ENCODE results near the gene UGGT1.

Gene UGGT1

DNA sequence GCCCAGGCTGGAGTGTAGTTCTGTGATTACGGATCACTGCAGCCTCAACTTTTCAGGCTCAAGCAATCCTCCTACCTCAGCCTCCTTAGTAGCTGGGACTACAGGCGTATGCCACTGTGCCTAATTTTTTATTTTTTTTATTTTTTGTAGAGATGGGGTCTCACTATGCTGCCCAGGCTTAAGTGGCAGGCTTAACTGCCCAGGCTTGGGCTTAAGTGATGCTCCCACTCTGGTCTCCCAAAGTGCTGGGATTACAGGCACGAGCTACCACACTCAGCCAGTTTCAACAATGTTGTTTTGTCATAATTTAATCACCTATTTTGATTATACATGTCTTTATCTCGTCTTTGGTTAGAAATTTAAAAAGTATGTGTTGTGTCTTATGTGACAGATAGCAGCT is 18.2 kb downstream of the UGGT1 start:
- TF ChIP-seq, protein P1, sequence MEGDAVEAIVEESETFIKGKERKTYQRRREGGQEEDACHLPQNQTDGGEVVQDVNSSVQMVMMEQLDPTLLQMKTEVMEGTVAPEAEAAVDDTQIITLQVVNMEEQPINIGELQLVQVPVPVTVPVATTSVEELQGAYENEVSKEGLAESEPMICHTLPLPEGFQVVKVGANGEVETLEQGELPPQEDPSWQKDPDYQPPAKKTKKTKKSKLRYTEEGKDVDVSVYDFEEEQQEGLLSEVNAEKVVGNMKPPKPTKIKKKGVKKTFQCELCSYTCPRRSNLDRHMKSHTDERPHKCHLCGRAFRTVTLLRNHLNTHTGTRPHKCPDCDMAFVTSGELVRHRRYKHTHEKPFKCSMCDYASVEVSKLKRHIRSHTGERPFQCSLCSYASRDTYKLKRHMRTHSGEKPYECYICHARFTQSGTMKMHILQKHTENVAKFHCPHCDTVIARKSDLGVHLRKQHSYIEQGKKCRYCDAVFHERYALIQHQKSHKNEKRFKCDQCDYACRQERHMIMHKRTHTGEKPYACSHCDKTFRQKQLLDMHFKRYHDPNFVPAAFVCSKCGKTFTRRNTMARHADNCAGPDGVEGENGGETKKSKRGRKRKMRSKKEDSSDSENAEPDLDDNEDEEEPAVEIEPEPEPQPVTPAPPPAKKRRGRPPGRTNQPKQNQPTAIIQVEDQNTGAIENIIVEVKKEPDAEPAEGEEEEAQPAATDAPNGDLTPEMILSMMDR (IDR thresholded peaks at IDR 0.05) = no peak

DNA sequence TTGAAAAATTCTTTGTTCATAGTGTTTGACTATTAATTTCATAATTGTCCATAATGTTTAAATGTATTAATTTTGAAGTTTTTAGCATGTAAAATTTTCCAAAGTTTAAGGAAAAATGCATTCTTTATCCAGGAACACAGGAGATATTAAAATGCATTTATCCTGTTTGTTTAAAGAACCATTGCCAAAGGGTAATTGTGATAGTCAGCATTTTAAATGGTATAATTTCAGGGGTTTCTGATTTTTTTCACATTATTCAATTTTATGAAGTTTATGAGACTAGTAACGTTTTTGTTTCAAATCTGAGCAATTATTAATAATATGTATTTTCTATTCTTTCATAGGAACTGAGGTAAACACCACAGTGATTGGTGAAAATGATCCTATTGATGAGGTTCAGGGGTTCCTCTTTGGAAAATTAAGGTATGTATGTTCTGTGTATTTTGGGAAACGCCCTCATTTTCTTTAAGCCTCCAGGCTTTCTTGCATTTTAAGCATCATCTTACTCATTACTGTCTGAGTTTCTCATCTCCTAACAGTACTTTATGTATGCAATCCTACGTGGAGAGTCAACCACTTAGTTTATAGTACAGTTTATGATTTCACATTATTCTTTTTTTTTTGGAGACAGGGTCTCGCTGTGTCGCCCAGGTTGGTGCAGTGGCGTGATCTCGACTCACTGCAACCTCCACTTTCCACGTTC is 25.1 kb downstream of the UGGT1 start:
- TF ChIP-seq, protein P1 (IDR thresholded peaks at IDR 0.05) = no peak

DNA sequence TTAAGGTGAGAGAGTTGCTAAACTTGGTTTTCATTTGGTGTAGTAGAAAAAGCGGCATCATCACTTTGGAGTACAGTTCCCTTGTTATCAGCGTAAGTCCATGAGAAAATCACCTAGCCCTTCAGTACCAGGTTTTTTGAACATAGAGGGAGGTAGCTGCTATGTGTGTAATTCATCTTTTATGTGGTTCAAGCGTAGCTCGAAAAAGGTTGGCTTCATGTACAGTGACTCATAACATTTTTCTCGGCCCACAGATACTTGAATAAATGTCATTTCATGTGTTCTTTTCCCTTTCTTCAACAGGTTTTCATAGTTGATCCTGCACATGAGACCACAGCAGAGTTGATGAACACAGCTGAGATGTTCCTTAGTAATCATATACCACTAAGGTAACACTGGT is 43.6 kb downstream of the UGGT1 start:
- TF ChIP-seq, protein P1 (IDR thresholded peaks at IDR 0.05) = no peak

DNA sequence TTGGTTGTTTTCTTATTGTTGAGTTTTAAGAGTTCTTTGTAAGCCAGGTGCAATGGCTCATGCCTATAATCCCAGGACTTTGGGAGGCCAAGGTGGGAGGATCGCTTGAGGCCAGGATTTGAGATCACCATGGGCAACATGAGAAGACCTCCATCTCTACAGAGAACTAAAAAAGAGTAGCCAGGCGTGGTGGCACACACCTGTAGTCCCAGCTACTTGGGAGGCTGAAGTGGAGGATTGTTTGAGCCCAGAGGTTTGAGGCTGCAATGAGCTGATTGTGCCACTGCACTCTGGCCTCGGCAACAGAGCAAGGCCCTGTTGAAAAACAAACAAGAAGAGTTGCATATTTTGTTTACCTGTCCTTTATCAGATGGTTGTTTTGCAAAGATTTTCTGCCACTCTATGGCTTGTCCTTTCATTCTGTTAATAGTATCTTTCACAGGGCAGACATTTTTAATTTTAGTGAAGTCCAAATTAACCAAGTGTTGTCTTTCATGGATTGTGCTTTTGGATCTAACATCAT is 46.2 kb downstream of the UGGT1 start:
- TF ChIP-seq, protein P1 (IDR thresholded peaks at IDR 0.05) = no peak

DNA sequence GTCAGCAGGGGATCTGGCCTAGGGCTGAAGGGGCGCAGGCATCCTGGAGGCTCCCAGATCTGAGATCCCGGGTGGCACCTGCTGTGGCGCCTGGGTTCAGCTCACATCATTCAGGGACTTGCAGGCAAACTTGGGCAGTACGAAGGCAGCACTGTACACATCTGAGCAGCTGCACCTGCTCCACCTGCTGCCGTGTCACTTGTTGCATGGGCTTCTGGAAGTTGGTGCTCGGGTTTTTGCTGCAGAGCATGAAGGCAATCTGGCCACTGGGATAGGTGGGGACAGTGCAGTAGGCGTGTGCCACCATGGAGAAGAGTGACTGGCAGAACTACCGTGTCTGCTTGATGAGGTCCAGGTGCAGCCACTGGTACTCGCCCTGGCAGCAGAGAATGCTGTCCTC is 48.6 kb downstream of the UGGT1 start:
- TF ChIP-seq, protein P1 (IDR thresholded peaks at IDR 0.05) = no peak

DNA sequence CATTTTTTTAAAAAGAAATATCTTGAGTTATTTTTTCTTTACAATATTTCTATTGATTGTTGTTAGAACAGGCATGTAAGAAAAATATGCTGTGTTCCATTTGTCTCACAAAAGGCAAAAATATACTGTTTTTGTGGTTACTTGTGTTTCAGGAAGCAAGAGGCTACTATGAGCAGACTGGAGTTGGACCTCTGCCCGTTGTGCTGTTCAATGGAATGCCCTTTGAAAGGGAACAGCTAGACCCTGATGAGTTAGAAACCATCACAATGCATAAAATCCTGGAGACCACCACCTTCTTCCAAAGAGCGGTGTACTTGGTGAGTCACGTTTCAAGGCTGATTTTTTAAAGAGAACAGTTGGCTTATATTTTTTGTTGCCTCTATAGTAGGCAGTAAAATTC is 54.7 kb downstream of the UGGT1 start:
- TF ChIP-seq, protein P1 (IDR thresholded peaks at IDR 0.05) = no peak

DNA sequence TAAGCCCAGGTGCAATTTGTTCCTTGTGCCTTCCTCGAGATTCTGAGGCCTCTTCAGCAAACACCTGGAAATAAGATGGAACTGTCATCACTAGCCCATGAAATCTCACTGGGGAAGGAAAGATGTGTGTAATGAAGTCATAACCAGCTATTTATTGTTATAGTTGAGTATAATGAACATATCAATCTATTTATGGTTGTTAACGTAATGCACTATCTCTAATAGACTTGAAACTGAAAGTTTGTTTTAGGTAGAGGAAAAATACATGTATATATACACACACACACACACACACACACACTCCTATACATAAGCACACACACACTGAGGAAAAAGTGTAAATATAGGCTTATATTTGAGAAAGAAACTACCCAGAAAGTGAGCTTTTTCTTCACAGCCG is 62.8 kb downstream of the UGGT1 start:
- TF ChIP-seq, protein P1 (IDR thresholded peaks at IDR 0.05) = no peak

Measured in LNCAP (cell line).